WERI-Rb-1 (cell line): ENCODE measurements around the gene CAPG.

Source experiments
- DNase-seq: peaks from one replicate; pipeline ENCODE4 v3.0.0-alpha.2; 2020
- H3K27ac ChIP-seq: fragments of 250-450 bp; sonication (Bioruptor Pico); 2 replicates; pipeline ENCODE4 v1.5.1; 2020; ENCODE audit warnings: mild to moderate bottlenecking, moderate library complexity
- H3K27me3 ChIP-seq: fragments of 250-450 bp; sonication (Bioruptor Pico); 2 replicates; pipeline ENCODE4 v1.5.1; 2021; ENCODE audit warnings: mild to moderate bottlenecking, low read depth, moderate library complexity; ENCODE audit not compliant: insufficient read depth, severe bottlenecking
- H3K36me3 ChIP-seq: fragments of 250-450 bp; sonication (Bioruptor Pico); 2 replicates; pipeline ENCODE4 v1.5.1; 2020; ENCODE audit warnings: mild to moderate bottlenecking, moderate library complexity
- H3K4me3 ChIP-seq: 2 replicates; pipeline ENCODE4 v1.5.1; 2011; ENCODE audit warnings: low read depth, mild to moderate bottlenecking, control low read depth, low read length
- H3K9me3 ChIP-seq: fragments of 250-450 bp; sonication (Bioruptor Pico); 2 replicates; pipeline ENCODE4 v1.5.1; 2021; ENCODE audit warnings: mild to moderate bottlenecking, moderate library complexity; ENCODE audit not compliant: severe bottlenecking
- CTCF ChIP-seq: IDR thresholded peaks from 2 replicates; pipeline ENCODE4 v1.5.1; 2011; ENCODE audit warnings: low read depth, mild to moderate bottlenecking, control low read depth, inconsistent platforms, low read length

The CAPG gene

DNA sequence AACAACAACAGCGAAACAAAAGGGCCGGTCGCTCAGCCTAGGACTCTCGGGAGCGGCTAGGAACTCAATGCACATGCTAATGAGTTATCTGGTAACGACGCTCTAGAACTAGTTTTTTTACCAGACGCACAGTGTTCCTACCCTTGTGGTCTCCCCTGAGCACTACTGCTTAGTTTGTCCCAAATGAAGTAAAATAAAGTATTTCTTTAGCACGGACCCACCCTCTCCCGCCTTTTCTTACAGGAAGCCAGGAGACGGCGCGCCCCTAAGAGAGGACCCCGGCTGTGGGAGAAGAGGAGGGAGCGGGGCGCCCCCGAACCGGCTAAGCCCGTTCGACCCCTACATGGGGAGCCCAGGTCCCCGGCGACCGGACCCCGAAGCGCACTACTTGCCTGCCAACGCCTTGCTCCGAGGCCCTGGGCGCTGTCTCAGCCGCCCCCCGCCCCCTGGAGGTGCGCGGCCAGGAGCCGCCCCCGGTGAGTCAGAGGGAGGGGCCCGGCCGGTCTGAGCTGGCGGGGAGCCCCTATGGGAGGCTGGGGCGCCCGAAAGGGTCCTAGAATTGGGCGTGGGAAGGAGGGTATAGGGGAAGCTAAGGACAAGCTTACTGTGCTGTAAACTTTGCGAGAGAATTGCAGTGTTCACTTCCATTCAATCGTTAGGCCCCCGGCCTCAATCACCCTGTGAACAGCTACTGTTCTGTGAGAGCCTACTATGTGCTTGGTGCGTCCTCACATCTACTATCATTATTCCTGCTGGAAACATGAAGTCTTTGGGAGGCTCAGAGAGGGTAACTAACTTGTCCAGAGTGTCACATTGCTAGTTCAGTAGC, 3.6 kb upstream of the CAPG start:
- TF ChIP-seq CTCF, result no peak
- H3K9me3 ChIP-seq, result no peaks in the 10 kb centered on the region
- no peaks in the 10 kb centered on the region for H3K27me3 ChIP-seq
- H3K36me3 ChIP-seq, result no peaks in the 10 kb centered on the region
- H3K4me3 ChIP-seq, result no peak overlapping the region
- no peak overlapping the region for H3K27ac ChIP-seq
- no peak for DNase-seq

- DNase-seq, result no peak
- no peaks in the 10 kb centered on the region for H3K9me3 ChIP-seq
- no peak overlapping the region for H3K4me3 ChIP-seq
- TF ChIP-seq CTCF, result no peak
- no peaks in the 10 kb centered on the region for H3K27me3 ChIP-seq
- no peak overlapping the region for H3K27ac ChIP-seq
- H3K36me3 ChIP-seq, result no peaks in the 10 kb centered on the region
These were observed 1.2 kb upstream of the CAPG start for GRCh38 chr2:85411405-85411748.

DNA sequence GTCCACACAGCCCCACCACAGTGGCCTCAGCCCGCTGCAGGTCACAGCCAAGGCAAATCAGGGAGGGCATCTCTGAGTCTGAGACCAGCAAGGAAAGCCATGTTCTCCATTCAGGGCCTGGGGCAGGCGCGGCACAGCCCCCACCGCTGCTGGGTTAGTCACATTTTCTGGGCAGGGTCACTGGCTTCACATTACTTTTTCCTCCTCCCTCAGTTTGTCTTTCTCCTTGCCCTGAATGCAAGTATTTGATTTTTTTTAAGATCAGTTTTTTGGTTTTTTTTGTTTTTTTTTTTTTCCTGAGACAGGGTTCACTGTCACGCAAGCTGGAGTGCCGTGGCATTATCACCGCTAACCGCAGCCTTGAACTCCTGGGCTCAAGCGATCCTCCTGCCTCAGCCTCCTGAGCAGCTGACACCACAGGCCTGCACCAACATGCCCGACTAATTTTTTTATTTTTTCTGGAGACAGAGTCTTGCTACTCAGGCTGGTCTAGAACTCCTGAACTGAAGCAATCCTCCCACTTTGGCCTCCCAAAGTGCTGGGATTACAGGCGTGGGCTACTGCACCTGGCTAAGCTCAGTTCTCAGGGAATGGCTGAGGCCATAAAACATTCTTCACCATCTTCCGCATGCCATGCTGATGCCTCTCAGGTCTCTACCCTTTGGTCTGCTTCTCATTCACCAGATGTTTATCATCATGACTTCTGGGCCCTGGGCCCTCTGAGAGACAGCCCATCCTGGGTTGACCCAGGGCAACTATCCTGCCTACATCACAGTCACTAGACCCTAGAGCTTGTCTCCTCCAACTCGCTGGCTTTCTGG, 628 bp upstream of the CAPG start:
- Histone ChIP-seq H3K9me3 (no peaks in the 10 kb centered on the region), H3K4me3 (no peak overlapping the region), H3K27ac (no peak overlapping the region), H3K27me3 (no peaks in the 10 kb centered on the region), H3K36me3 (no peaks in the 10 kb centered on the region)
- no peak for DNase-seq
- TF ChIP-seq CTCF, result no peak

DNA sequence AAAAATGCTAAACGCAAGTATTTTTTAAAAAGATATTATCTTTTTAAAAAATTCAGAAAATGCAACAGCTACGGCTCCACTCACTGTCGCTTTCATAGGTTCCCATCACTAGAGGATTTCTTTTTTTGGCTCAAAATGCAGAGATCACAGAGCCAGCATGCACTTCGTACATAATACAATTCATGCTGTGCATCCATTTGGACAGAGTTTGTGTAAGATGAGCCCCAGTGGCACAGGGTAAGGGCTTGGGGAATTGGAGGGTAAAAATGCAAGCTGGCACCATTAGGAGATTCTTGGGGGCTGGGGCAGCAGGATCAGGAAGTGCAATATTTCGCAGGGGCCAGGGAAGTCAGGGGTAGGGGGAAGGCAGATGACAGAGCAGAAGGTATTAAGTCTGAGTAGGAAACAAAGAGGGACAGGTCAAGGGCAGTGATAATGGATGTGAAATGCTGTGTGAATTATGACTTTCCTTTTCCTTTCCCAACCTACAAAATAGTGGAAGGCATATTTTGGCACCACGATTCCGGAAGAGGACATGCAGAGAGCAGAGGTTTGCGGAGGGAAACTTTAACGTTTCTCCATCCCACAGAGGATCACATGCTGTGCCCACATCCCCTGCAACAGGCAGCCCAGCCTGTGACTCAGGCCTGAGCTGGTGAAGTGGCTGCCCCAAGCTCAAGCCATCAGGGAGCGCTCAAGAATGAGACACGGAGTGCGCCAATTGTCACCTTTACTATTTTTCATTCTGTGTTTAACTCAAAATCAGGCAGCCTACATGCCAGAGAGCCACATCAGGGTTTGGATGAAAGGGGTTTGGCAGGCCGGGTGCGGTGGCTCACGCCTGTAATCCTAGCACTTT, 4.7 kb downstream of the CAPG start:
- H3K27me3 ChIP-seq, result no peaks in the 10 kb centered on the region
- H3K9me3 ChIP-seq, result peaks cover 4% of the 10 kb centered on the region
- no peak overlapping the region for H3K27ac ChIP-seq
- DNase-seq, result no peak
- H3K4me3 ChIP-seq, result no peak overlapping the region
- H3K36me3 ChIP-seq, result no peaks in the 10 kb centered on the region
- no peak for TF ChIP-seq CTCF

DNA sequence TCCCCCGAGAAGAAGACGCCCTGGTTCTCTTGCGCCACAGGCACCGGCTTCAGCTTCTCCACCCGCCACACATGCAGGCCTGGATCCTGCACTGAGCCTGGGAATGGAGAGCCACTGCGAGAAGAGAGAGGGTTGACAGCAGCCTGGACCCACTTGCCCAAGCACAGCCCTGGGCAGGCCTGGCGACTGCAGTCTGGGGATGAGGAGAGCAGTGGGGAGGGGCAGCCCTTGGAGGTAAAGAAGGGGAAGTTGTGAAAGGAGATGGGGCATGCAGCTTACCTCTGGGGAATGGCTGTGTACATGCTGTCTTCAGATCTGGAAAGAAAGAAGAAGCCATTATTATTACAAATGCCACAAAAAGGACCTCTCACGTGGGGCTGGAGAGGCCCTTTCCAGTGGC, 8.3 kb downstream of the CAPG start:
- no peak overlapping the region for H3K4me3 ChIP-seq
- H3K27me3 ChIP-seq, result no peaks in the 10 kb centered on the region
- no peak overlapping the region for H3K27ac ChIP-seq
- TF ChIP-seq CTCF, result no peak
- DNase-seq, result no peak
- peaks cover 4% of the 10 kb centered on the region for H3K9me3 ChIP-seq
- no peaks in the 10 kb centered on the region for H3K36me3 ChIP-seq
